Uterus (tissue), 4 donors: ENCODE data around the gene EMD. TPM values are rescaled to one million over a fixed set of nuclear protein-coding genes. Genes with fewer than 3 reads are reported as not detected.
A peak's percentile ranks its signal among the peaks of the same experiment; 100 is the strongest.
"Not testable (repeated sequence)": the region's sequence is repeated elsewhere in the genome, so short reads cannot be mapped to it uniquely, and the experiment has no call there.

Experiments used
- DNase-seq, 2 donors: peaks; one replicate each; pipeline ENCODE4 v3.0.0-alpha.2; 2019 to 2020
- H3K27ac ChIP-seq, 2 donors: fragments of 200-600 bp; sonication (generic); 1 replicate in 1 of 2; 2 replicates in 1 of 2; pipeline ENCODE4 v1.5.1; 2016 to 2018
- H3K27me3 ChIP-seq, 2 donors: fragments of 200-600 bp; sonication (generic); one replicate each; pipeline ENCODE4 v1.5.1; 2018 to 2019; ENCODE audit warnings: control low read depth in 1 of 2
- H3K36me3 ChIP-seq, 2 donors: fragments of 200-600 bp; sonication (generic); one replicate each; pipeline ENCODE4 v1.5.1; 2019; ENCODE audit warnings: control low read depth in 1 of 2
- H3K4me1 ChIP-seq, 2 donors: fragments of 200-600 bp; sonication (generic); one replicate each; pipeline ENCODE4 v1.5.1; 2018 to 2019; ENCODE audit warnings: control low read depth in 1 of 2
- H3K4me3 ChIP-seq, 2 donors: fragments of 200-600 bp; sonication (generic); 1 replicate in 1 of 2; 2 replicates in 1 of 2; pipeline ENCODE4 v1.5.1; 2018 to 2019; ENCODE audit warnings: mild to moderate bottlenecking in 1 of 2
- H3K9me3 ChIP-seq, 2 donors: fragments of 200-600 bp; sonication (generic); one replicate each; pipeline ENCODE4 v1.5.1; 2019; ENCODE audit warnings: control low read depth in 1 of 2
- CTCF ChIP-seq, 4 experiments: fragments of 200-600 bp in 2 of 4; fragments of 450-650 bp in 2 of 4; sonication (generic) in 2 of 4; IDR thresholded peaks; one replicate each; pipeline ENCODE4 v1.5.1; 2016 to 2019; ENCODE audit warnings: antibody characterized with exemption in 4 of 4, mild to moderate bottlenecking in 2 of 4, moderate library complexity in 1 of 4
- POLR2A ChIP-seq, 2 donors: fragments of 450-650 bp; IDR thresholded peaks; one replicate each; pipeline ENCODE4 v1.6.1; 2016; ENCODE audit warnings: antibody characterized with exemption in 2 of 2, mild to moderate bottlenecking in 1 of 2, moderate library complexity in 1 of 2
- intact Hi-C: fragments of 100-400 bp; cut with DNase I; formaldehyde crosslinking; loops from one replicate; pipeline ENCODE4 v1.15.1; 2023; ENCODE audit warnings: low total_unique reads
- total RNA-seq, 4 donors: library from RNA; depleted of rRNA in 3 of 4; stranded (reverse); fragments of >200 nt in 3 of 4; gene quantifications; one replicate each; pipeline versions ENCODE4 v1.1.0 to v1.2.4, GENCODE V29; 2014 to 2023
- donor health status: DM: yes; HTN: yes; CAD: no.

EMD gene
- total RNA-seq, 4 donors from 2014 or later = 13.6 to 118 (median 44.4) TPM

DNA sequence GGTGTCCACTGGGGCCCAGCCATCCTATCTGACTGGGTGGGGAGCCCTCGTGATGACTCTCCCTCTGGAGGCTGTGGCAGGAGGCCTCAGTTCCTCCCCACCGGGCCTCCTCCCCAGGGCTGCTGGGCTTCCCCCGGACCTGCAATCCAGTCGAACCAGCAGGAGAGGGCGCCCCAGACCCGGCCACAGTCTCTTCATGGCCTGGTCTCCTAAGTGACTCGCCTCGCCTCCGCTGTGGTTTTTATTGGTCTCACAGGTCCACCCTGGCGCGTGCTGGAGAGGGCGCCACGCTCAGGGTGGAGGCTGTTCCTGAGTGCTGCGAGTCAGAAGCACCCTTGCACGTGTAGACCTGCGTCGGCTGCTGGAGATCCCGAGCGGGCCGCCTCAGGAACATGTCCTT, 35.5 kb upstream of the EMD start:
- H3K9me3 ChIP-seq, intact Hi-C loops, H3K36me3 ChIP-seq, H3K27me3 ChIP-seq, H3K4me1 ChIP-seq, H3K4me3 ChIP-seq, DNase-seq, H3K27ac ChIP-seq: not testable (repeated sequence)

- DNase-seq = peak; percentile 32 to 46
- Histone ChIP-seq H3K4me1 (no peaks in the 10 kb centered on the region), H3K27ac (peak overlapping the region in 1 of 2 donors; percentile 15), H3K36me3 (no peaks in the 10 kb centered on the region), H3K27me3 (no peaks in the 10 kb centered on the region), H3K4me3 (no peak overlapping the region), H3K9me3 (no peaks in the 10 kb centered on the region)
- intact Hi-C loops = no loop called here
- no peak for TF ChIP-seq CTCF (IDR thresholded peaks at IDR 0.05)
- TF ChIP-seq POLR2A (IDR thresholded peaks at IDR 0.05) = no peak
These were observed 31.0 kb upstream of the EMD start for GRCh38 chrX:154348114-154348531.

GRCh38 chrX:154348646-154349358, 30.3 kb upstream of the EMD start:
- no peaks in the 10 kb centered on the region for H3K27me3 ChIP-seq
- H3K9me3 ChIP-seq = no peaks in the 10 kb centered on the region
- no peak overlapping the region for H3K4me3 ChIP-seq
- no peaks in the 10 kb centered on the region for H3K36me3 ChIP-seq
- H3K27ac ChIP-seq = peak overlapping the region in 1 of 2 donors; percentile 15
- intact Hi-C loops = no loop called here
- TF ChIP-seq CTCF (IDR thresholded peaks at IDR 0.05) (no peak), POLR2A (IDR thresholded peaks at IDR 0.05) (no peak)
- DNase-seq = peak; percentile 39 to 43
- no peaks in the 10 kb centered on the region for H3K4me1 ChIP-seq

GRCh38 chrX:154349359-154349935, 29.6 kb upstream of the EMD start:
- no peak overlapping the region for H3K27ac ChIP-seq
- H3K36me3 ChIP-seq = no peaks in the 10 kb centered on the region
- peak; percentile 34 for DNase-seq
- no peaks in the 10 kb centered on the region for H3K4me1 ChIP-seq
- no peaks in the 10 kb centered on the region for H3K9me3 ChIP-seq
- TF ChIP-seq CTCF (IDR thresholded peaks at IDR 0.05) = no peak
- no peak for TF ChIP-seq POLR2A (IDR thresholded peaks at IDR 0.05)
- intact Hi-C loops = no loop called here
- H3K4me3 ChIP-seq = no peak overlapping the region
- H3K27me3 ChIP-seq = no peaks in the 10 kb centered on the region

GRCh38 chrX:154349979-154350378, 29.1 kb upstream of the EMD start:
- no peaks in the 10 kb centered on the region for H3K27me3 ChIP-seq
- H3K4me3 ChIP-seq = no peak overlapping the region
- H3K27ac ChIP-seq = no peak overlapping the region
- H3K36me3 ChIP-seq = no peaks in the 10 kb centered on the region
- TF ChIP-seq POLR2A (IDR thresholded peaks at IDR 0.05) (no peak), CTCF (IDR thresholded peaks at IDR 0.05) (no peak)
- no peaks in the 10 kb centered on the region for H3K9me3 ChIP-seq
- H3K4me1 ChIP-seq = no peaks in the 10 kb centered on the region
- intact Hi-C loops = no loop called here
- DNase-seq = peak in 1 of 2 donors; percentile 22
